ENCODE results near the gene APPL2. TPM values are rescaled to one million over a fixed set of nuclear protein-coding genes. Genes with fewer than 3 reads are reported as not detected.

Gene APPL2
- total and polyA plus RNA-seq, 2 of the 13 experiments (the other 11 are each of a cell fraction or from before 2014, with no cell fraction given): 9.9 to 11.1 TPM

GRCh38 chr12:105201299-105201698 is 34.7 kb downstream of the APPL2 start:
- no TSS peak for BruUV-seq (replicated peaks)
- in situ Hi-C loops (cut with HindIII; ENCODE audit: extremely low pct_ligation_motif_present, low pct_unique_long_range_greater_than_20kb): no loop called here
- 96% methylated on average over 7 of the region's 7 CpGs for WGBS (ENCODE audit: low lambda C conversion rate)
- Histone ChIP-seq H3K9ac (ENCODE audit: insufficient read depth, low read depth, low read length) (no peak overlapping the region), H3K79me2 (ENCODE audit: insufficient read depth, low read length) (no peaks in the 10 kb centered on the region), H3K4me2 (ENCODE audit: low read depth, low read length) (no peak overlapping the region), H3K4me1 (ENCODE audit: insufficient read depth, low read length) (peaks cover 36% of the 10 kb centered on the region), H3K36me3 (replicated peaks in 1 of 2; ENCODE audit: control insufficient read depth in 1 of 2, insufficient read depth in 2 of 2, low read length in 2 of 2) (peaks cover 7 to 35% of the 10 kb centered on the region in 2 experiments; a peak in 4 of 5 replicates), H3K27me3 (ENCODE audit: control insufficient read depth in 1 of 2, insufficient read depth in 2 of 2, low read length in 2 of 2) (no peaks in the 10 kb centered on the region), H3K9me3 (ENCODE audit: low read length) (no peaks in the 10 kb centered on the region), H2AFZ (ENCODE audit: low read length) (no peak overlapping the region), H3K4me3 (replicated peaks in 1 of 3; ENCODE audit: insufficient read depth in 1 of 3, low read depth in 2 of 3, low read length in 3 of 3) (no peak overlapping the region), H3K27ac (ENCODE audit: extremely low read length, insufficient read depth, low read length) (no peak overlapping the region), H4K20me1 (ENCODE audit: insufficient read depth, low read length) (no peaks in the 10 kb centered on the region)
- TF ChIP-seq ZNF343 (CRISPR knock-in tag; IDR thresholded peaks at IDR 0.05) (no peak), HNF4A (CRISPR knock-in tag; IDR thresholded peaks at IDR 0.05) (no peak), NFRKB (IDR thresholded peaks at IDR 0.05) (no peak), ISL2 (CRISPR knock-in tag; IDR thresholded peaks at IDR 0.05) (no peak), ZFP37 (CRISPR knock-in tag; IDR thresholded peaks at IDR 0.05; ENCODE audit: borderline replicate concordance) (no peak), SUZ12 (IDR thresholded peaks at IDR 0.05; ENCODE audit: low read depth, low read length) (no peak), NAIF1 (CRISPR knock-in tag; IDR thresholded peaks at IDR 0.05; ENCODE audit: borderline replicate concordance) (no peak), DRAP1 (CRISPR knock-in tag; IDR thresholded peaks at IDR 0.05) (no peak), HNRNPLL (IDR thresholded peaks at IDR 0.05; ENCODE audit: low read depth, low read length, poor library complexity, severe bottlenecking) (no peak), ATF6 (CRISPR knock-in tag; conservative IDR thresholded peaks at IDR 0.05) (no peak), ZZZ3 (CRISPR knock-in tag; IDR thresholded peaks at IDR 0.05; ENCODE audit: borderline replicate concordance) (no peak), ZNF282 (IDR thresholded peaks at IDR 0.05; ENCODE audit: partially characterized antibody) (no peak), PRDM15 (CRISPR knock-in tag; IDR thresholded peaks at IDR 0.05) (no peak)
- TF ChIP-seq, protein P1, sequence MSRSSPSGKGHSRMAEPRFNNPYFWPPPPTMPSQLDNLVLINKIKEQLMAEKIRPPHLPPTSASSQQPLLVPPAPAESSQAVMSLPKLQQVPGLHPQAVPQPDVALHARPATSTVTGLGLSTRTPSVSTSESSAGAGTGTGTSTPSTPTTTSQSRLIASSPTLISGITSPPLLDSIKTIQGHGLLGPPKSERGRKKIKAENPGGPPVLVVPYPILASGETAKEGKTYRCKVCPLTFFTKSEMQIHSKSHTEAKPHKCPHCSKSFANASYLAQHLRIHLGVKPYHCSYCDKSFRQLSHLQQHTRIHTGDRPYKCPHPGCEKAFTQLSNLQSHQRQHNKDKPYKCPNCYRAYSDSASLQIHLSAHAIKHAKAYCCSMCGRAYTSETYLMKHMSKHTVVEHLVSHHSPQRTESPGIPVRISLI (CRISPR knock-in tag; IDR thresholded peaks at IDR 0.05; ENCODE audit: borderline replicate concordance): no peak
- ATAC-seq (no peak), FAIRE-seq (no peak), DNase-seq (ENCODE audit: low spot score) (no peak)
- POLR2A ChIA-PET: no interaction called here
- CTCF ChIA-PET (ENCODE audit: low intra/inter-chr PET ratio, low total read pairs): no interaction called here
- intact Hi-C loops (cut with micrococcal nuclease; ENCODE audit: unreplicated experiment): no loop called here
